ENCODE results near the gene ARHGAP24. TPM values are rescaled to one million over a fixed set of nuclear protein-coding genes. Genes with fewer than 3 reads are reported as not detected.

ARHGAP24 gene
- total and polyA plus RNA-seq, 2 of the 13 experiments (the other 11 are each of a cell fraction or from before 2014, with no cell fraction given): 0.07 to 0.55 TPM

- H3K9ac ChIP-seq (ENCODE audit: insufficient read depth, low read depth, low read length): no peak overlapping the region
Observed at GRCh38 chr4:85579942-85580341, 105.0 kb downstream of the ARHGAP24 start.

DNA sequence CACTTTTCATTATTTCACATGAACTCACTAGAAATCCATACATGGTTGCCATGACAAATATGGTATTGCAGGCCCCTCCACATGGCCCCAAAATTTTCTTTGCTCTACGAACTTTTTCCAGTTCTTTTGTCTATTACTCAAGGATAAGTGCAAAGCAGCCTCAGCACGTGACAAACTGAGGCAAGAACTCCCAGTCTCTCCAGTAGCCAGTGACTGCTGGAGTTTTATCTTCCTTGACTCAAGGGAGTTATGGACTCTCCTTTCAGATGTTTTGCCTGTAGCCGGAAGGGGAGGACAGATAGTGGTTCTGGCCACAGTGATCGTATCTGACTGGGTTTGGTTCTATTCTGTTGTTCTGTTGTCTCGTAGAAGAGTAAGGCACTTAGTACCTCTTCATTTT lies 105.5 kb downstream of the ARHGAP24 start:
- H2AFZ ChIP-seq (ENCODE audit: low read length): no peak overlapping the region
- ATAC-seq: no peak
- no TSS peak for BruUV-seq (replicated peaks)
- no peak overlapping the region for H3K9ac ChIP-seq (ENCODE audit: insufficient read depth, low read depth, low read length)
- no peak for DNase-seq (ENCODE audit: low spot score)
- no peaks in the 10 kb centered on the region for H3K79me2 ChIP-seq (ENCODE audit: insufficient read depth, low read length)
- no peaks in the 10 kb centered on the region for H3K36me3 ChIP-seq (replicated peaks in 1 of 2; ENCODE audit: control insufficient read depth in 1 of 2, insufficient read depth in 2 of 2, low read length in 2 of 2)
- H3K4me1 ChIP-seq (ENCODE audit: insufficient read depth, low read length): no peaks in the 10 kb centered on the region
- H3K4me3 ChIP-seq (replicated peaks in 1 of 3; ENCODE audit: insufficient read depth in 1 of 3, low read depth in 2 of 3, low read length in 3 of 3): no peak overlapping the region
- no peaks in the 10 kb centered on the region for H3K27me3 ChIP-seq (ENCODE audit: control insufficient read depth in 1 of 2, insufficient read depth in 2 of 2, low read length in 2 of 2)
- intact Hi-C loops (cut with micrococcal nuclease; ENCODE audit: unreplicated experiment) (no loop called here), in situ Hi-C loops (cut with HindIII; ENCODE audit: extremely low pct_ligation_motif_present, low pct_unique_long_range_greater_than_20kb) (no loop called here)
- no peak overlapping the region for H3K27ac ChIP-seq (ENCODE audit: extremely low read length, insufficient read depth, low read length)
- H3K4me2 ChIP-seq (ENCODE audit: low read depth, low read length): no peak overlapping the region
- POLR2A ChIA-PET: no interaction called here
- 34% methylated on average over 5 of the region's 5 CpGs for whole genome bisulfite sequencing (ENCODE audit: low lambda C conversion rate)
- FAIRE-seq: no peak
- no peaks in the 10 kb centered on the region for H3K9me3 ChIP-seq (ENCODE audit: low read length)
- CTCF ChIA-PET (ENCODE audit: low intra/inter-chr PET ratio, low total read pairs): no interaction called here
- no peaks in the 10 kb centered on the region for H4K20me1 ChIP-seq (ENCODE audit: insufficient read depth, low read length)
- TF ChIP-seq ZNF335 (CRISPR knock-in tag; IDR thresholded peaks at IDR 0.05) (no peak), CBX2 (IDR thresholded peaks at IDR 0.05; ENCODE audit: low read depth, low read length) (no peak), CBX2 (CRISPR knock-in tag; IDR thresholded peaks at IDR 0.05; ENCODE audit: low read depth) (no peak), PBX3 (CRISPR knock-in tag; IDR thresholded peaks at IDR 0.05; ENCODE audit: borderline replicate concordance) (no peak), ZFP1 (CRISPR knock-in tag; IDR thresholded peaks at IDR 0.05) (no peak), PAX8 (CRISPR knock-in tag; IDR thresholded peaks at IDR 0.05; ENCODE audit: borderline replicate concordance) (no peak)
- TF ChIP-seq, protein P1, sequence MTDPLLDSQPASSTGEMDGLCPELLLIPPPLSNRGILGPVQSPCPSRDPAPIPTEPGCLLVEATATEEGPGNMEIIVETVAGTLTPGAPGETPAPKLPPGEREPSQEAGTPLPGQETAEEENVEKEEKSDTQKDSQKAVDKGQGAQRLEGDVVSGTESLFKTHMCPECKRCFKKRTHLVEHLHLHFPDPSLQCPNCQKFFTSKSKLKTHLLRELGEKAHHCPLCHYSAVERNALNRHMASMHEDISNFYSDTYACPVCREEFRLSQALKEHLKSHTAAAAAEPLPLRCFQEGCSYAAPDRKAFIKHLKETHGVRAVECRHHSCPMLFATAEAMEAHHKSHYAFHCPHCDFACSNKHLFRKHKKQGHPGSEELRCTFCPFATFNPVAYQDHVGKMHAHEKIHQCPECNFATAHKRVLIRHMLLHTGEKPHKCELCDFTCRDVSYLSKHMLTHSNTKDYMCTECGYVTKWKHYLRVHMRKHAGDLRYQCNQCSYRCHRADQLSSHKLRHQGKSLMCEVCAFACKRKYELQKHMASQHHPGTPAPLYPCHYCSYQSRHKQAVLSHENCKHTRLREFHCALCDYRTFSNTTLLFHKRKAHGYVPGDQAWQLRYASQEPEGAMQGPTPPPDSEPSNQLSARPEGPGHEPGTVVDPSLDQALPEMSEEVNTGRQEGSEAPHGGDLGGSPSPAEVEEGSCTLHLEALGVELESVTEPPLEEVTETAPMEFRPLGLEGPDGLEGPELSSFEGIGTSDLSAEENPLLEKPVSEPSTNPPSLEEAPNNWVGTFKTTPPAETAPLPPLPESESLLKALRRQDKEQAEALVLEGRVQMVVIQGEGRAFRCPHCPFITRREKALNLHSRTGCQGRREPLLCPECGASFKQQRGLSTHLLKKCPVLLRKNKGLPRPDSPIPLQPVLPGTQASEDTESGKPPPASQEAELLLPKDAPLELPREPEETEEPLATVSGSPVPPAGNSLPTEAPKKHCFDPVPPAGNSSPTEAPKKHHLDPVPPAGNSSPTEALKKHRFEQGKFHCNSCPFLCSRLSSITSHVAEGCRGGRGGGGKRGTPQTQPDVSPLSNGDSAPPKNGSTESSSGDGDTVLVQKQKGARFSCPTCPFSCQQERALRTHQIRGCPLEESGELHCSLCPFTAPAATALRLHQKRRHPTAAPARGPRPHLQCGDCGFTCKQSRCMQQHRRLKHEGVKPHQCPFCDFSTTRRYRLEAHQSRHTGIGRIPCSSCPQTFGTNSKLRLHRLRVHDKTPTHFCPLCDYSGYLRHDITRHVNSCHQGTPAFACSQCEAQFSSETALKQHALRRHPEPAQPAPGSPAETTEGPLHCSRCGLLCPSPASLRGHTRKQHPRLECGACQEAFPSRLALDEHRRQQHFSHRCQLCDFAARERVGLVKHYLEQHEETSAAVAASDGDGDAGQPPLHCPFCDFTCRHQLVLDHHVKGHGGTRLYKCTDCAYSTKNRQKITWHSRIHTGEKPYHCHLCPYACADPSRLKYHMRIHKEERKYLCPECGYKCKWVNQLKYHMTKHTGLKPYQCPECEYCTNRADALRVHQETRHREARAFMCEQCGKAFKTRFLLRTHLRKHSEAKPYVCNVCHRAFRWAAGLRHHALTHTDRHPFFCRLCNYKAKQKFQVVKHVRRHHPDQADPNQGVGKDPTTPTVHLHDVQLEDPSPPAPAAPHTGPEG (CRISPR knock-in tag; IDR thresholded peaks at IDR 0.05): no peak

More at GRCh38 chr4:85579942-85580341, 105.0 kb downstream of the ARHGAP24 start:
- ATAC-seq (no peak), FAIRE-seq (no peak), DNase-seq (ENCODE audit: low spot score) (no peak)
- H3K4me3 ChIP-seq (replicated peaks in 1 of 3; ENCODE audit: insufficient read depth in 1 of 3, low read depth in 2 of 3, low read length in 3 of 3): no peak overlapping the region
- no peaks in the 10 kb centered on the region for H3K27me3 ChIP-seq (ENCODE audit: control insufficient read depth in 1 of 2, insufficient read depth in 2 of 2, low read length in 2 of 2)
- WGBS (ENCODE audit: low lambda C conversion rate): 21% methylated on average over 2 of the region's 2 CpGs
- no peak overlapping the region for H3K4me2 ChIP-seq (ENCODE audit: low read depth, low read length)
- H3K79me2 ChIP-seq (ENCODE audit: insufficient read depth, low read length): no peaks in the 10 kb centered on the region
- intact Hi-C loops (cut with micrococcal nuclease; ENCODE audit: unreplicated experiment): no loop called here
- no peaks in the 10 kb centered on the region for H3K4me1 ChIP-seq (ENCODE audit: insufficient read depth, low read length)
- BruUV-seq (replicated peaks): no TSS peak
- H4K20me1 ChIP-seq (ENCODE audit: insufficient read depth, low read length): no peaks in the 10 kb centered on the region
- in situ Hi-C loops (cut with HindIII; ENCODE audit: extremely low pct_ligation_motif_present, low pct_unique_long_range_greater_than_20kb): no loop called here
- H3K27ac ChIP-seq (ENCODE audit: extremely low read length, insufficient read depth, low read length): no peak overlapping the region
- H3K9me3 ChIP-seq (ENCODE audit: low read length): no peaks in the 10 kb centered on the region
- TF ChIP-seq EP300 (IDR thresholded peaks at IDR 0.05; ENCODE audit: low read depth in 2 of 2, low read length in 2 of 2) (no peak), EP300 (CRISPR knock-in tag; IDR thresholded peaks at IDR 0.05; ENCODE audit: borderline replicate concordance) (no peak), ZNF768 (CRISPR knock-in tag; IDR thresholded peaks at IDR 0.05) (no peak), SP2 (CRISPR knock-in tag; IDR thresholded peaks at IDR 0.05) (no peak)
- no peak overlapping the region for H2AFZ ChIP-seq (ENCODE audit: low read length)
- ChIA-PET CTCF (ENCODE audit: low intra/inter-chr PET ratio, low total read pairs) (no interaction called here), POLR2A (no interaction called here)
- H3K36me3 ChIP-seq (replicated peaks in 1 of 2; ENCODE audit: control insufficient read depth in 1 of 2, insufficient read depth in 2 of 2, low read length in 2 of 2): no peaks in the 10 kb centered on the region

Data from HepG2 (cell line).